Measurements from ENCODE around the gene ZNF783.
"Not testable (repeated sequence)": the region's sequence is repeated elsewhere in the genome, so short reads cannot be mapped to it uniquely, and the experiment has no call there.

Gene ZNF783

GRCh38 chr7:149237502-149237901, 24.5 kb upstream of the ZNF783 start:
- Histone ChIP-seq H3K4me1 (peaks cover 18 to 21% (median 20%) of the 10 kb centered on the region in 10 experiments), H3K27ac (no peak overlapping the region), H4K20me1 (peaks cover 0 to 8% (median 0%) of the 10 kb centered on the region in 11 experiments; a peak in 2 of 22 replicates), H3K36me3 (peaks cover 0 to 13% (median 12%) of the 10 kb centered on the region in 11 experiments; a peak in 17 of 22 replicates), H3K9ac (no peak overlapping the region), H3K27me3 (no peaks in the 10 kb centered on the region), H3K9me3 (replicated peaks in 1 of 11) (peaks cover 6 to 20% (median 12%) of the 10 kb centered on the region in 11 experiments; a peak in 20 of 22 replicates), H3K4me3 (no peak overlapping the region), H3K4me2 (no peak overlapping the region)
- no peak for TF ChIP-seq Cebpa-rat (IDR thresholded peaks at IDR 0.05)

GRCh38 chr7:149238051-149238450, 23.9 kb upstream of the ZNF783 start:
- no peak for TF ChIP-seq Cebpa-rat (IDR thresholded peaks at IDR 0.05)
- Histone ChIP-seq H3K4me2 (peak overlapping the region in 1 of 11 experiments; percentile 79; a peak in 1 of 22 replicates), H3K27ac (no peak overlapping the region)

GRCh38 chr7:149239345-149240143, 22.5 kb upstream of the ZNF783 start, which contains the start of gene ZNF212:
ZNF212 (plus strand) TSS chr7:149239651; CDS start chr7:149239779, 128 bp downstream.
- no peaks in the 10 kb centered on the region for H3K27me3 ChIP-seq
- H3K9ac ChIP-seq, result peak within 1 kb of the TSS; percentile 84 to 96 (median 93)
- peak within 1 kb of the TSS; percentile 73 to 92 (median 90) for H3K27ac ChIP-seq
- peaks cover 14 to 29% (median 23%) of the 10 kb centered on the region in 11 experiments; a peak in 21 of 22 replicates for H3K9me3 ChIP-seq (replicated peaks in 1 of 11)
- peak within 1 kb of the TSS; percentile 80 to 95 (median 86) for H3K4me2 ChIP-seq
- TF ChIP-seq Cebpa-rat (IDR thresholded peaks at IDR 0.05), result no peak
- H3K4me3 ChIP-seq, result peak within 1 kb of the TSS; percentile 72 to 99 (median 89)
- peaks cover 0 to 12% (median under 1%) of the 10 kb centered on the region in 11 experiments; a peak in 6 of 22 replicates for H4K20me1 ChIP-seq
- H3K4me1 ChIP-seq, result peaks cover 27 to 34% (median 30%) of the 10 kb centered on the region in 10 experiments
- H3K36me3 ChIP-seq, result peaks cover 0 to 21% (median 19%) of the 10 kb centered on the region in 11 experiments; a peak in 18 of 22 replicates

More at GRCh38 chr7:149238051-149238450, 23.9 kb upstream of the ZNF783 start:
- Histone ChIP-seq H3K9me3 (replicated peaks in 1 of 11) (peaks cover 12 to 26% (median 17%) of the 10 kb centered on the region in 11 experiments; a peak in 21 of 22 replicates), H3K9ac (no peak overlapping the region), H3K4me3 (no peak overlapping the region), H3K4me1 (peaks cover 18 to 21% (median 20%) of the 10 kb centered on the region in 10 experiments), H3K36me3 (peaks cover 0 to 18% (median 18%) of the 10 kb centered on the region in 11 experiments; a peak in 18 of 22 replicates), H4K20me1 (peaks cover 0 to 8% (median 0%) of the 10 kb centered on the region in 11 experiments; a peak in 2 of 22 replicates), H3K27me3 (no peaks in the 10 kb centered on the region)

GRCh38 chr7:149240637-149241036, 21.4 kb upstream of the ZNF783 start:
- peaks cover 14 to 29% (median 23%) of the 10 kb centered on the region in 11 experiments; a peak in 21 of 22 replicates for H3K9me3 ChIP-seq (replicated peaks in 1 of 11)
- H3K9ac ChIP-seq, result peak overlapping the region; percentile 43 to 96 (median 93); a peak in 21 of 22 replicates
- peak overlapping the region; percentile 72 to 99 (median 89); a peak in 19 of 20 replicates for H3K4me3 ChIP-seq
- H3K4me1 ChIP-seq, result peaks cover 38 to 45% (median 41%) of the 10 kb centered on the region in 10 experiments
- peaks cover 0 to 23% (median 8%) of the 10 kb centered on the region in 11 experiments; a peak in 9 of 22 replicates for H4K20me1 ChIP-seq
- H3K4me2 ChIP-seq, result peak overlapping the region; percentile 72 to 95 (median 85)
- H3K27me3 ChIP-seq, result no peaks in the 10 kb centered on the region
- peaks cover 0 to 21% (median 19%) of the 10 kb centered on the region in 11 experiments; a peak in 18 of 22 replicates for H3K36me3 ChIP-seq
- TF ChIP-seq Cebpa-rat (IDR thresholded peaks at IDR 0.05), result no peak
- H3K27ac ChIP-seq, result 0 out of 22 replicates have a peak overlapping the region, but pooled peaks of 3 of the 11 experiments have one; percentile 9 to 90 (median 86)

- Histone ChIP-seq H3K36me3 (peaks cover 0 to 21% (median 19%) of the 10 kb centered on the region in 11 experiments; a peak in 18 of 22 replicates), H3K4me1 (peaks cover 41 to 46% (median 42%) of the 10 kb centered on the region in 10 experiments), H3K4me3 (0 out of 20 replicates have a peak overlapping the region, but pooled peaks of 1 of the 10 experiments have one; percentile 20), H3K27me3 (no peaks in the 10 kb centered on the region), H4K20me1 (peaks cover 0 to 29% (median 11%) of the 10 kb centered on the region in 11 experiments; a peak in 12 of 22 replicates), H3K9ac (no peak overlapping the region), H3K9me3 (replicated peaks in 1 of 11) (peaks cover 14 to 29% (median 23%) of the 10 kb centered on the region in 11 experiments; a peak in 21 of 22 replicates), H3K27ac (no peak overlapping the region), H3K4me2 (0 out of 22 replicates have a peak overlapping the region, but pooled peaks of 1 of the 11 experiments have one; percentile 95)
- no peak for TF ChIP-seq Cebpa-rat (IDR thresholded peaks at IDR 0.05)
Observed at GRCh38 chr7:149241696-149242095, 20.3 kb upstream of the ZNF783 start.

GRCh38 chr7:149245244-149245643, 16.8 kb upstream of the ZNF783 start:
- Histone ChIP-seq H4K20me1 (peaks cover 0 to 55% (median 31%) of the 10 kb centered on the region in 11 experiments; a peak in 15 of 22 replicates), H3K9ac (peak overlapping the region in 5 of 11 experiments; percentile 12 to 47 (median 27); a peak in 3 of 22 replicates), H3K36me3 (peaks cover 8 to 36% (median 27%) of the 10 kb centered on the region in 11 experiments; a peak in 21 of 22 replicates), H3K4me2 (peak overlapping the region in 10 of 11 experiments; percentile 31 to 76 (median 66); a peak in 20 of 22 replicates), H3K27ac (peak overlapping the region in 5 of 11 experiments; percentile 12 to 42 (median 39); a peak in 5 of 22 replicates), H3K27me3 (no peaks in the 10 kb centered on the region), H3K4me1 (peaks cover 32 to 46% (median 42%) of the 10 kb centered on the region in 10 experiments), H3K9me3 (replicated peaks in 1 of 11) (peaks cover 14 to 25% (median 21%) of the 10 kb centered on the region in 11 experiments; a peak in 21 of 22 replicates), H3K4me3 (no peak overlapping the region)
- TF ChIP-seq Cebpa-rat (IDR thresholded peaks at IDR 0.05), result no peak

GRCh38 chr7:149245744-149246143, 16.3 kb upstream of the ZNF783 start:
- H4K20me1 ChIP-seq, result peaks cover 0 to 55% (median 31%) of the 10 kb centered on the region in 11 experiments; a peak in 15 of 22 replicates
- H3K9ac ChIP-seq, result peak overlapping the region in 4 of 11 experiments; percentile 10 to 47 (median 12); a peak in 1 of 22 replicates
- H3K27ac ChIP-seq, result peak overlapping the region in 5 of 11 experiments; percentile 12 to 42 (median 39); a peak in 5 of 22 replicates

GRCh38 chr7:149248777-149249176, 13.2 kb upstream of the ZNF783 start:
- TF ChIP-seq Cebpa-rat (IDR thresholded peaks at IDR 0.05), result no peak
- no peak overlapping the region for H3K27ac ChIP-seq
- H4K20me1 ChIP-seq, result peaks cover 0 to 55% (median 31%) of the 10 kb centered on the region in 11 experiments; a peak in 15 of 22 replicates
- H3K4me1 ChIP-seq, result peaks cover 18 to 35% (median 29%) of the 10 kb centered on the region in 10 experiments
- no peaks in the 10 kb centered on the region for H3K27me3 ChIP-seq
- no peak overlapping the region for H3K9ac ChIP-seq
- peaks cover 39 to 52% (median 43%) of the 10 kb centered on the region in 11 experiments for H3K36me3 ChIP-seq
- no peak overlapping the region for H3K4me3 ChIP-seq
- 0 out of 22 replicates have a peak overlapping the region, but pooled peaks of 1 of the 11 experiments have one; percentile 3 for H3K4me2 ChIP-seq
- no peaks in the 10 kb centered on the region for H3K9me3 ChIP-seq (replicated peaks in 1 of 11)

More at GRCh38 chr7:149245744-149246143, 16.3 kb upstream of the ZNF783 start:
- no peak for TF ChIP-seq Cebpa-rat (IDR thresholded peaks at IDR 0.05)
- Histone ChIP-seq H3K36me3 (peaks cover 13 to 41% (median 32%) of the 10 kb centered on the region in 11 experiments), H3K27me3 (no peaks in the 10 kb centered on the region), H3K4me1 (peaks cover 27 to 41% (median 37%) of the 10 kb centered on the region in 10 experiments), H3K9me3 (replicated peaks in 1 of 11) (peaks cover 14 to 25% (median 21%) of the 10 kb centered on the region in 11 experiments; a peak in 21 of 22 replicates), H3K4me2 (peak overlapping the region in 9 of 11 experiments; percentile 31 to 76 (median 66); a peak in 18 of 22 replicates), H3K4me3 (no peak overlapping the region)

GRCh38 chr7:149250151-149250550, 11.8 kb upstream of the ZNF783 start:
- peaks cover 5 to 44% (median 28%) of the 10 kb centered on the region in 11 experiments; a peak in 15 of 22 replicates for H4K20me1 ChIP-seq
- H3K4me2 ChIP-seq; H3K9me3 ChIP-seq (replicated peaks in 1 of 11); H3K9ac ChIP-seq; H3K4me3 ChIP-seq; H3K27ac ChIP-seq; H3K27me3 ChIP-seq: not testable (repeated sequence)
- peaks cover 4 to 21% (median 15%) of the 10 kb centered on the region in 10 experiments for H3K4me1 ChIP-seq
- H3K36me3 ChIP-seq, result peaks cover 53 to 66% (median 56%) of the 10 kb centered on the region in 11 experiments

GRCh38 chr7:149251518-149251917, 10.5 kb upstream of the ZNF783 start:
- H3K27me3 ChIP-seq, H3K27ac ChIP-seq: not testable (repeated sequence)
- H3K4me1 ChIP-seq, result peaks cover 0 to 14% (median 9%) of the 10 kb centered on the region in 10 experiments; a peak in 4 of 20 replicates

More at GRCh38 chr7:149251518-149251917, 10.5 kb upstream of the ZNF783 start:
- Histone ChIP-seq H4K20me1 (peaks cover 5 to 30% (median 24%) of the 10 kb centered on the region in 11 experiments; a peak in 14 of 22 replicates), H3K36me3 (peaks cover 67 to 79% (median 70%) of the 10 kb centered on the region in 11 experiments)
- H3K4me3 ChIP-seq; H3K9ac ChIP-seq; H3K9me3 ChIP-seq (replicated peaks in 1 of 11); H3K4me2 ChIP-seq: not testable (repeated sequence)
